Testis (tissue), 3 donors: Measurements from ENCODE around the gene MMS19. TPM values are rescaled to one million over a fixed set of nuclear protein-coding genes. Genes with fewer than 3 reads are reported as not detected.
"Not testable (repeated sequence)": the region's sequence is repeated elsewhere in the genome, so short reads cannot be mapped to it uniquely, and the experiment has no call there.

ENCODE experiments used
- DNase-seq: peaks from one replicate; pipeline ENCODE4 v3.0.0-alpha.2; 2019
- H3K27ac ChIP-seq, 2 donors: fragments of 200-600 bp; sonication (generic); one replicate each; pipeline ENCODE4 v1.5.1; 2019
- H3K27me3 ChIP-seq: fragments of 200-600 bp; sonication (generic); one replicate; pipeline ENCODE4 v1.5.1; 2019
- H3K36me3 ChIP-seq: fragments of 200-600 bp; sonication (generic); one replicate; pipeline ENCODE4 v1.5.1; 2017; ENCODE audit warnings: low read depth; ENCODE audit errors: missing control alignments
- H3K4me1 ChIP-seq: fragments of 200-600 bp; sonication (generic); one replicate; pipeline ENCODE4 v1.5.1; 2019
- H3K4me3 ChIP-seq, 2 donors: fragments of 200-600 bp; sonication (generic); one replicate each; pipeline ENCODE4 v1.5.1; 2017 to 2019
- H3K9me3 ChIP-seq: fragments of 200-600 bp; sonication (generic); one replicate; pipeline ENCODE4 v1.5.1; 2017
- CTCF ChIP-seq, 3 experiments: fragments of 450-650 bp in 2 of 3; fragments of 200-600 bp in 1 of 3; sonication (generic) in 1 of 3; IDR thresholded peaks; one replicate each; pipeline ENCODE4 v1.5.1; 2016 to 2019; ENCODE audit warnings: antibody characterized with exemption in 3 of 3, mild to moderate bottlenecking in 2 of 3, moderate library complexity in 1 of 3
- POLR2A ChIP-seq: fragments of 450-650 bp; IDR thresholded peaks from one replicate; pipeline ENCODE4 v1.6.1; 2017; ENCODE audit warnings: antibody characterized with exemption, mild to moderate bottlenecking, moderate library complexity
- WGBS, 2 donors: methylation state at CpG; one replicate each; pipeline ENCODE4 v1.1.5; 2018; 5-methylcytosine and 5-hydroxymethylcytosine counted together
- intact Hi-C: fragments of 100-400 bp; cut with DNase I; formaldehyde crosslinking; loops from one replicate; pipeline ENCODE4 v1.15.1; 2023; ENCODE audit warnings: low total_unique reads
- polyA plus RNA-seq: library from polyadenylated mRNA; stranded (reverse); fragments of 350-450 nt; fragmentation: Illumina TruSeq; extraction: RNeasy Lipid Tissue Mini Kit (QIAGEN cat#74804); gene quantifications from one replicate; pipeline ENCODE4 v1.2.3, GENCODE V29; 2014; ENCODE audit warnings: low read depth, low replicate concordance; ENCODE audit not compliant: insufficient read depth
- total RNA-seq, 2 donors: library from RNA; depleted of rRNA; stranded (reverse); fragments of >200 nt; gene quantifications; one replicate each; pipeline ENCODE4 v1.2.3, GENCODE V29; 2016

The MMS19 gene
- total and polyA plus RNA-seq, 3 donors from 2014 or later: 109 to 253 (median 206) TPM

- no peak for TF ChIP-seq POLR2A
- TF ChIP-seq CTCF (IDR thresholded peaks at IDR 0.05): no peak
- 85 to 87% methylated on average over 9 of the region's 9 CpGs for WGBS, 2 donors
- H3K9me3 ChIP-seq: no peaks in the 10 kb centered on the region
These were observed 18.3 kb downstream of the MMS19 start for GRCh38 chr10:97479939-97480338.

DNA sequence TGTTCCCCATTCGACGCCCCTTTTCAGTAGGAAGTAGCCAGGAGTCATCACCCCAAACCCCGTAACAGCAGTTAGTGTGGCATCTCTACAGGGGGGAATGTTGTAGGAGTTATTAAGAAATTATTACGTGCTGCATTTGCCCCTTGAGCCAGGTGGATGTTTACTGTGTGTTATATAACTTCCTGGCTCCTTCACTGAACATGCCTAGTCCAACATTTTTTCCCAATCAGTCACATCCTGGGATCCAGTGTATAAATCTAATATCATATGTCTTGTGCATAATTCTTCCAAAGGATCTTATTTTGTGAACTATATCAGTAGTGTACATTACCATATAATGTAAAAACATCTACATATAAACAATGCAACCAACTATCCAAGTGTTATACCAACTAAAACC is 18.8 kb downstream of the MMS19 start:
- H3K27me3 ChIP-seq, H3K9me3 ChIP-seq, H3K27ac ChIP-seq, H3K4me3 ChIP-seq, H3K36me3 ChIP-seq, intact Hi-C loops, DNase-seq: not testable (repeated sequence)
- WGBS, 2 donors: 89 to 92% methylated on average over 4 of the region's 4 CpGs
- H3K4me1 ChIP-seq: peaks cover 19% of the 10 kb centered on the region

More at GRCh38 chr10:97479939-97480338, 18.3 kb downstream of the MMS19 start:
- DNase-seq: no peak
- H3K4me1 ChIP-seq: peaks cover 19% of the 10 kb centered on the region
- H3K36me3 ChIP-seq: peaks cover 7% of the 10 kb centered on the region
- intact Hi-C loops: no loop called here
- H3K27ac ChIP-seq: no peak overlapping the region
- H3K27me3 ChIP-seq: no peaks in the 10 kb centered on the region
- H3K4me3 ChIP-seq: no peak overlapping the region

DNA sequence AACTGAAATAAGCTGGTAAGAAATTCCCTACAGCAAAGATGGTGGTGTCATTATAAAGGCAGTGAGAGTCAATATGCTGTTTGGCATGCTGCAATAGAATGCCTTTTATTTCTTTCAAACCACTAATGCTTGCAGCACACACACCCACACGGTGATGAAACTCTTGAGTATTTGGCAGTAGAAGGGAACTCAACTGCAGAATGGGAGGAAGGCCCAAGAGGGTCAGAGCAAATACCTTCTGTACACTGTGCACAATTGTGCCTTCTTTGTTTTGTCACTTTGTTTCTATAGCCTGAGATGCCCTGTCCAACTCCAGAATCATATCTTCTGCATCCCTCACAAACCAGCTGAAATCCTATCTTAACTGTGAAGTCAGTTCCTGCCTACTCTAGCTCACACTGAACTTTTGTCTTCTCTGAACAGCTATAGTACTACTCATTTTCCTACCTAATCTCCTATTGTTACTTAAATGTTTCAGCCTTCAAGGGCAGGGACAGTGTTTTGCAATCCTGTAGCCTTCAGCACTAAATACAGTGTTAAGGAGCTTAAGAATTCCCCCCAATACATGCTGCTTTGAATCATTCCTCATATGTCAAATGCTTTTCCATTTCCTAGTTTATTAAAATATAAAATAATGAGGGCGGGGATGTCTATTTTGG is 22.2 kb downstream of the MMS19 start:
- 52 to 77% methylated on average over 2 of the region's 2 CpGs for WGBS, 2 donors
- Histone ChIP-seq H3K27me3 (no peaks in the 10 kb centered on the region), H3K4me3 (no peak overlapping the region), H3K4me1 (peaks cover 19% of the 10 kb centered on the region), H3K27ac (peak overlapping the region; percentile 6 to 53), H3K36me3 (peaks cover 7% of the 10 kb centered on the region), H3K9me3 (no peaks in the 10 kb centered on the region)
- peak; percentile 76 for DNase-seq
- intact Hi-C loops: no loop called here
- TF ChIP-seq POLR2A: no peak
- TF ChIP-seq CTCF (IDR thresholded peaks at IDR 0.05): no peak

- peak overlapping the region; percentile 4 to 32 for H3K27ac ChIP-seq
- H3K27me3 ChIP-seq: no peaks in the 10 kb centered on the region
- no peaks in the 10 kb centered on the region for H3K9me3 ChIP-seq
- H3K4me1 ChIP-seq: peaks cover 19% of the 10 kb centered on the region
- intact Hi-C loops: no loop called here
- no peak for DNase-seq
- TF ChIP-seq POLR2A: no peak
- TF ChIP-seq CTCF (IDR thresholded peaks at IDR 0.05): no peak
- 91 to 93% methylated on average over 4 of the region's 4 CpGs for WGBS, 2 donors
- no peak overlapping the region for H3K4me3 ChIP-seq
- H3K36me3 ChIP-seq: peaks cover 7% of the 10 kb centered on the region
These were observed 23.3 kb downstream of the MMS19 start for GRCh38 chr10:97474918-97475317.

DNA sequence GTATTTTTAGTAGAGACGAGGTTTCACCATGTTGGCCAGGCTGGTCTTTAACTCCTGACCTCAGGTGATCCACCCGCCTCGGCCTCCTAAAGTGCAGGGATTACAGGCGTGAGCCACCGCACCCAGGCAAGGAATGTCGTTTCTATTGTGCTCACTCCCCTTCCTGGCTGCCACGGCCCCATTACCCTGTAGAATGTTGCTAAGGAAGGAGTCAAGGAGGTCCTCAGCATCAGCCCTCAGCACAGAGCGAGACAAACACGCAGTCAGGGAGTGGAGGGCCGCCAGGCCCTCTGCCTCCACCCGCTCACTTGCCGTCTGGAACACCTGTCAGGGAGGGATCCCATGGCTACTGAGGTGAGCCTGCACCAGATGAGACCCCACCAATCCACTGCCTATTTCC is 29.4 kb downstream of the MMS19 start:
- H3K27ac ChIP-seq, H3K4me1 ChIP-seq, H3K27me3 ChIP-seq, DNase-seq, H3K9me3 ChIP-seq, H3K4me3 ChIP-seq, H3K36me3 ChIP-seq: not testable (repeated sequence)
- 92 to 96% methylated on average over 8 to 12 of the region's 12 CpGs for WGBS, 2 donors
- intact Hi-C loops: loop anchor here (10.0 kb wide), 1 partner anchor 76 kb away; no protein-coding TSS in a partner anchor

DNA sequence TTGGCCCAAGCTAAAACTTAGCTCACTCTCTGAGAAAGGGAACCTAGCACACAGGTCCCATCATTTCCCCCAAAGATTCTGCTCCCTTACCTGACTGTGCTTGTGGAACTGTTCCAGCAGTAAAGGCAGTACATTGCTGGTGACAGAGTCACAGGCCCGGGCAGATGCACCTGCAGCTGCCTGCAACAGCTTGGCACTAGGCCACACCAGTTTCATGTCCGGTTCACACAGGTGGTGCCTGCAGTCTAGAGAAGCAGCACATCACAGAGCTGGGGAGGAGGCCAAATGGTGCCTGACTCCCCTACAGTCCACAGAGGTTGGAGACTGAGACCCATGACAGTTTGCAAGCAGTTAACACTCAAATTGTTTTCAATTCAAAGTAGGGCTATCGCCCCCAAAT is 30.1 kb downstream of the MMS19 start:
- WGBS, 2 donors: 70 to 84% methylated on average over 3 of the region's 3 CpGs
- no peak for DNase-seq
- no peak for TF ChIP-seq POLR2A
- no peak for TF ChIP-seq CTCF (IDR thresholded peaks at IDR 0.05)

More for the DNA sequence above, 30.1 kb downstream of the MMS19 start:
- Histone ChIP-seq H3K27ac (no peak overlapping the region), H3K27me3 (no peaks in the 10 kb centered on the region), H3K4me3 (no peak overlapping the region), H3K9me3 (no peaks in the 10 kb centered on the region), H3K4me1 (no peaks in the 10 kb centered on the region), H3K36me3 (no peaks in the 10 kb centered on the region)
- intact Hi-C loops: loop anchor here (10.0 kb wide), 1 partner anchor 77 kb away; no protein-coding TSS in a partner anchor
